GM12875 (cell line): Measurements from ENCODE around the gene PACC1.

Experiments
- H3K4me3 ChIP-seq: one replicate; pipeline ENCODE4 v1.5.1; 2011; ENCODE audit warnings: low read depth, low read length, control low read depth
- TF ChIP-seq, protein P1 (sequence below): IDR thresholded peaks from 2 replicates; pipeline ENCODE4 v1.5.1; 2011; ENCODE audit warnings: low read depth, mild to moderate bottlenecking, control low read depth, inconsistent platforms, low read length, moderate library complexity, borderline replicate concordance; ENCODE audit not compliant: insufficient read depth

PACC1 gene

DNA sequence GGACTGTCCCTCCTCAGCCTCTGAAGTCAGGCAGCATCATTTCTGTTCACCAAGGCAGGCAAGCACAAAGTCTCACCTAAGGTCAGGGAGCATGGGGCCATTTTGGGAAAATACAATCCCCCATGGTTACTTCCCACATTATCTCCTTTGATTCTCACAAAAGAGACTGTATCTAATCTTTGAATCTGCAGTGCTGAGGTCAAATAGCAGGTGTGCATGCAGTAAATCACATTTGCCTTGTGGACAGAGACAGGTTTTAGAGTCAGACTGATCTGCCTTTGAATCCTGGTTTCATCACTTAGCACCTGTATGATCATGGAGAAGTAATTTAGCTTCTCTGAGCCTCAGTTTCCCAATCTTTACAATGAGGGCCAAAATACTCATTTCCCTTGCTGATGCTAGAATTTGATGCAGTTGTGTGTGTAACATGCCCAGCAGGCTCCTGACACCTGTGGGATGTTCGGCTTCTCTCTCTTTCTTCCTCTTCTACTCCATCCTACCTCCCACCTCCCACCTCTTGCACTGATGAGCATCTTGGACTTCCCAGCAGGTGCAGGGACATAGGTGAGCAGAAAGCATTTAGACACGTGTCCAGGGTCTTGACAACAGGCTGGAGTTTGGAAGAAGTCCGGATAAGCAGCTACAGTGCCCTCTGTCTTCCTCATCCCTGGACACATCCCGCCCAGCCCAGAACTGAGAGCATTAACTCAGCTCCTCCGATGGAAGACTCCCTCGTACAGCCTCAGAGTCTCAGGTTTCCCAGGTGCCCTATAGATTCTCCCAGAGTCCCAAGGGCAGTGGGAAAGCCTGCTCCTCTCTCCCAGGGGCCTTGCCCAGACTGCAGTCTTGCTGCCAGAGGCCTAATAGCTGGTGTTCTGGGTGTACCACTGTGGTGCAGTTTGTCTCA is 37.0 kb upstream of the PACC1 start:
- TF ChIP-seq, protein P1, sequence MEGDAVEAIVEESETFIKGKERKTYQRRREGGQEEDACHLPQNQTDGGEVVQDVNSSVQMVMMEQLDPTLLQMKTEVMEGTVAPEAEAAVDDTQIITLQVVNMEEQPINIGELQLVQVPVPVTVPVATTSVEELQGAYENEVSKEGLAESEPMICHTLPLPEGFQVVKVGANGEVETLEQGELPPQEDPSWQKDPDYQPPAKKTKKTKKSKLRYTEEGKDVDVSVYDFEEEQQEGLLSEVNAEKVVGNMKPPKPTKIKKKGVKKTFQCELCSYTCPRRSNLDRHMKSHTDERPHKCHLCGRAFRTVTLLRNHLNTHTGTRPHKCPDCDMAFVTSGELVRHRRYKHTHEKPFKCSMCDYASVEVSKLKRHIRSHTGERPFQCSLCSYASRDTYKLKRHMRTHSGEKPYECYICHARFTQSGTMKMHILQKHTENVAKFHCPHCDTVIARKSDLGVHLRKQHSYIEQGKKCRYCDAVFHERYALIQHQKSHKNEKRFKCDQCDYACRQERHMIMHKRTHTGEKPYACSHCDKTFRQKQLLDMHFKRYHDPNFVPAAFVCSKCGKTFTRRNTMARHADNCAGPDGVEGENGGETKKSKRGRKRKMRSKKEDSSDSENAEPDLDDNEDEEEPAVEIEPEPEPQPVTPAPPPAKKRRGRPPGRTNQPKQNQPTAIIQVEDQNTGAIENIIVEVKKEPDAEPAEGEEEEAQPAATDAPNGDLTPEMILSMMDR: no peak
- no peak overlapping the region for H3K4me3 ChIP-seq

- H3K4me3 ChIP-seq: no peak overlapping the region
- TF ChIP-seq, protein P1: no peak
Observed at GRCh38 chr1:212450331-212450881, 35.7 kb upstream of the PACC1 start.

- no peak overlapping the region for H3K4me3 ChIP-seq
- TF ChIP-seq, protein P1: no peak
Observed at GRCh38 chr1:212447478-212447877, 32.8 kb upstream of the PACC1 start.

DNA sequence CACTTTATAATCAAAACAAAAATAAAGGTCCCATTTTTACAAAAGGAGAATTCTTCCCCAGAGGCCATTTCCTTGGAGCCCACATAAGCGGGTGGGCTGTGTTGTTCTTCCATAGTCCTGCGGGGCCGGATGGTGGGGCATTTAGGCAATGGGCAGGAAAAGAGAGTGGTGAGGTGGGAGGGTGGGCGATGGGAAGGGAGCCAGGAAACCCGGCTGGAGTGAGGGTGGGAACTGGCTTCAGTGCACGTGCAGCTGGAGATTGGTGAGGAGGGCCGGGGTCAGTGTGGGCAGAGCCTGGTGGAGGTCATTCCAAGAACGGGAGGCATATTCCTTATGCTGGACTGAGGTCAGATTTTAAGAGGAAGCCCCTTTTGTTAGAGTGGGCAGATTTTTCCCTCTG is 31.6 kb upstream of the PACC1 start:
- TF ChIP-seq, protein P1: no peak
- no peak overlapping the region for H3K4me3 ChIP-seq

GRCh38 chr1:212442408-212442807 is 27.7 kb upstream of the PACC1 start:
- TF ChIP-seq, protein P1: no peak
- no peak overlapping the region for H3K4me3 ChIP-seq

DNA sequence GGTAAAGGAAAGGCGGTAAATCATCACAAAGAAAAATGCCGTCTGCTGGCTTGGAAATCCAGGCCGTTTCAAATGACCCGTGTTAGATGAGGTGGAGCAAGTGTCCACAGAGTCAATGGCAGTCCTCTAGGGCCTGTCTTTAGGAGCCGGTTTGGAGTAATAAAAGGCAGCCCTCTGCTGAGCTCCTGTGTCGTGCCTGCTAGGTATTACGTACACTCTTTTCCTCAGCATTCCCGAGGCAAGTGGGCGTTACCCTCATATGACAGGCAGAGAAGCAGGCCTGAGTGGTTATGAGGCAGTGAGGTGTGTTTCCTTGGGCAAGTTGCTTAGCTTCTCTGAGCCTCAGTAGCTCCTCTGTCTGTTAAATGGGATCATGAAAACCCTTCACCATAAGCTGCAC is 25.7 kb upstream of the PACC1 start:
- TF ChIP-seq, protein P1: no peak
- no peak overlapping the region for H3K4me3 ChIP-seq

GRCh38 chr1:212438831-212439237 is 24.1 kb upstream of the PACC1 start:
- no peak overlapping the region for H3K4me3 ChIP-seq
- TF ChIP-seq, protein P1: no peak
